ENCODE measurements around the gene DHRS3. TPM values are rescaled to one million over a fixed set of nuclear protein-coding genes. Genes with fewer than 3 reads are reported as not detected.

DHRS3 gene
- total RNA-seq, 1 experiment from 2014 or later: 87.0 TPM

DNA sequence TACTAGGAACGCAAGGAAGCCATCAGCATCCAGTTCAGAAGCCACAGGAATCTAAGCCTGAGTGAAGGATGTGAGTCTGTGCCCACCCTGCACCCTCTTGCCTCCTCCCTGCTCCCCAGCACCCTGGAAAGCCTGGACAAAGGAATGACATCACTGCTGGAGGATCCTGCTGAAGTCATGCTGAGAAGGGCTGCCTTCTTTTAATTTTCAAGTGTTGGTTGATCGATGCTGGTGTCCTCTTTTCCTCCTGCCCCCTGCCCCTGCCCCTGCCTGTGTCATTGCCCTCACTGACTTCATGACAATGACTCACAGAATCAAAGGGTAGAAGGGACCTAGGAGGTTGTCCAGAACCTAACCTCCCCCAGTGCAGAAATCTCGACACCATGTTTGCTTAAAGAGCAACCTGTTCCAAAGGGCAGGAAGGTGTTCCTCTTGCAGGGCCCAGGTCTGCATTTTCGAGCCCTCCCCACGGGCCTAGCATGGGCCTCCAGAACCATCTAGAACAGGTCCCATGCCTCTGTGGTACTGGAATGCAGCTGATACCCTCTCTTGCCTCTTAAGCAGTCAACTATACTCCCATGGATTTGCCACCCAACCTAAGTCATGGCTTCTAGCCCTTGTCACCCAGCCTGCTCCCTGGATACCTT, 9.6 kb downstream of the DHRS3 start:
- peaks cover 52% of the 10 kb centered on the region for H3K79me2 ChIP-seq (ENCODE audit: insufficient read depth, low read length)
- H3K9ac ChIP-seq (ENCODE audit: low read length): no peak overlapping the region
- no peaks in the 10 kb centered on the region for H3K27me3 ChIP-seq (ENCODE audit: insufficient read depth, low read length)
- DNase-seq (ENCODE audit: low read depth, low spot score) (no peak), ATAC-seq (no peak)
- no TSS peak for BruUV-seq (replicated peaks)
- H3K4me3 ChIP-seq (replicated peaks in 1 of 2; ENCODE audit: low read depth in 1 of 2, low read length in 2 of 2): no peak overlapping the region
- no peaks in the 10 kb centered on the region for H3K9me3 ChIP-seq (ENCODE audit: control insufficient read depth in 1 of 2, insufficient read depth in 1 of 2, low read depth in 1 of 2, low read length in 2 of 2)
- CTCF ChIA-PET: no interaction called here
- no peak overlapping the region for H2AFZ ChIP-seq (ENCODE audit: low read depth, low read length, poor library complexity, severe bottlenecking)
- no peak for TF ChIP-seq EZH2 (IDR thresholded peaks at IDR 0.05)
- TF ChIP-seq TCF7L2 (IDR thresholded peaks at IDR 0.05; ENCODE audit: borderline replicate concordance, extremely low read depth, insufficient read depth, insufficient read length): no peak
- TF ChIP-seq SRF (IDR thresholded peaks at IDR 0.05; ENCODE audit: low read depth): no peak
- TF ChIP-seq REST (IDR thresholded peaks at IDR 0.05; ENCODE audit: low read depth): no peak
- H3K36me3 ChIP-seq (ENCODE audit: control insufficient read depth in 1 of 2, insufficient read depth in 2 of 2, low read length in 2 of 2): peaks cover 2 to 5% of the 10 kb centered on the region in 2 experiments; a peak in 1 of 4 replicates
- intact Hi-C loops (cut with micrococcal nuclease): no loop called here
- POLR2A ChIA-PET: no interaction called here
- no peak overlapping the region for H3K27ac ChIP-seq (ENCODE audit: low read depth, low read length)
- no peaks in the 10 kb centered on the region for H4K20me1 ChIP-seq (ENCODE audit: insufficient read depth)
- peaks cover 19 to 62% of the 10 kb centered on the region in 2 experiments for H3K4me1 ChIP-seq (ENCODE audit: control insufficient read depth in 1 of 2, insufficient read depth in 2 of 2, low read length in 2 of 2)
- RAD21 ChIA-PET (ENCODE audit: low non-redundant PET in 1 of 2, low total read pairs in 2 of 2, uncharacterized antibody in 2 of 2, unreplicated experiment in 2 of 2): no interaction called here
- no peaks in the 10 kb centered on the region for H3K9me2 ChIP-seq (ENCODE audit: insufficient read depth)
- H3K4me2 ChIP-seq (ENCODE audit: low read length): no peak overlapping the region

- Histone ChIP-seq H3K4me3 (replicated peaks in 1 of 2; ENCODE audit: low read depth in 1 of 2, low read length in 2 of 2) (no peak overlapping the region), H3K79me2 (ENCODE audit: insufficient read depth, low read length) (peaks cover 53% of the 10 kb centered on the region), H3K4me2 (ENCODE audit: low read length) (no peak overlapping the region), H3K36me3 (ENCODE audit: control insufficient read depth in 1 of 2, insufficient read depth in 2 of 2, low read length in 2 of 2) (peaks cover 1 to 5% of the 10 kb centered on the region in 2 experiments; a peak in 1 of 4 replicates), H3K27me3 (ENCODE audit: insufficient read depth, low read length) (no peaks in the 10 kb centered on the region), H2AFZ (ENCODE audit: low read depth, low read length, poor library complexity, severe bottlenecking) (no peak overlapping the region), H3K9me3 (ENCODE audit: control insufficient read depth in 1 of 2, insufficient read depth in 1 of 2, low read depth in 1 of 2, low read length in 2 of 2) (no peaks in the 10 kb centered on the region), H3K9ac (ENCODE audit: low read length) (no peak overlapping the region), H3K9me2 (ENCODE audit: insufficient read depth) (no peaks in the 10 kb centered on the region), H3K4me1 (ENCODE audit: control insufficient read depth in 1 of 2, insufficient read depth in 2 of 2, low read length in 2 of 2) (peaks cover 31 to 67% of the 10 kb centered on the region in 2 experiments), H4K20me1 (ENCODE audit: insufficient read depth) (no peaks in the 10 kb centered on the region), H3K27ac (ENCODE audit: low read depth, low read length) (no peak overlapping the region)
- RAD21 ChIA-PET (ENCODE audit: low non-redundant PET in 1 of 2, low total read pairs in 2 of 2, uncharacterized antibody in 2 of 2, unreplicated experiment in 2 of 2): no interaction called here
- no peak for ATAC-seq
- no TSS peak for BruUV-seq (replicated peaks)
- CTCF ChIA-PET: no interaction called here
- POLR2A ChIA-PET: no interaction called here
- intact Hi-C loops (cut with micrococcal nuclease): no loop called here
- no peak for DNase-seq (ENCODE audit: low read depth, low spot score)
- TF ChIP-seq, protein P1, sequence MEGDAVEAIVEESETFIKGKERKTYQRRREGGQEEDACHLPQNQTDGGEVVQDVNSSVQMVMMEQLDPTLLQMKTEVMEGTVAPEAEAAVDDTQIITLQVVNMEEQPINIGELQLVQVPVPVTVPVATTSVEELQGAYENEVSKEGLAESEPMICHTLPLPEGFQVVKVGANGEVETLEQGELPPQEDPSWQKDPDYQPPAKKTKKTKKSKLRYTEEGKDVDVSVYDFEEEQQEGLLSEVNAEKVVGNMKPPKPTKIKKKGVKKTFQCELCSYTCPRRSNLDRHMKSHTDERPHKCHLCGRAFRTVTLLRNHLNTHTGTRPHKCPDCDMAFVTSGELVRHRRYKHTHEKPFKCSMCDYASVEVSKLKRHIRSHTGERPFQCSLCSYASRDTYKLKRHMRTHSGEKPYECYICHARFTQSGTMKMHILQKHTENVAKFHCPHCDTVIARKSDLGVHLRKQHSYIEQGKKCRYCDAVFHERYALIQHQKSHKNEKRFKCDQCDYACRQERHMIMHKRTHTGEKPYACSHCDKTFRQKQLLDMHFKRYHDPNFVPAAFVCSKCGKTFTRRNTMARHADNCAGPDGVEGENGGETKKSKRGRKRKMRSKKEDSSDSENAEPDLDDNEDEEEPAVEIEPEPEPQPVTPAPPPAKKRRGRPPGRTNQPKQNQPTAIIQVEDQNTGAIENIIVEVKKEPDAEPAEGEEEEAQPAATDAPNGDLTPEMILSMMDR (IDR thresholded peaks at IDR 0.05 in 2 of 3, conservative IDR thresholded peaks at IDR 0.05 in 1 of 3; ENCODE audit: borderline replicate concordance in 1 of 3, insufficient read depth in 1 of 3, low read depth in 2 of 3, low read length in 2 of 3): no peak
- TF ChIP-seq CEBPB (IDR thresholded peaks at IDR 0.05; ENCODE audit: low read depth) (no peak), CBX3 (IDR thresholded peaks at IDR 0.05; ENCODE audit: low read depth) (no peak)
Measured at GRCh38 chr1:12607263-12607662, 10.7 kb downstream of the DHRS3 start.

Data from HCT116 (cell line).